Astrocyte of the spinal cord (primary cell): ENCODE results near the gene CSTPP1.

Source experiments
- DNase-seq: peaks from one replicate; pipeline ENCODE4 v3.0.0; 2011; ENCODE audit warnings: low read depth, low spot score
- H3K4me3 ChIP-seq: 2 replicates; pipeline ENCODE4 v1.5.1; 2011; ENCODE audit warnings: low read depth, mild to moderate bottlenecking, low read length, moderate library complexity
- CTCF ChIP-seq: IDR thresholded peaks from 2 replicates; pipeline ENCODE4 v1.5.1; 2012; ENCODE audit warnings: low read depth, mild to moderate bottlenecking, low read length, inconsistent platforms
- in situ Hi-C: cut with HindIII; loops from 2 replicates; pipeline ENCODE4 v1.10.0; 2017; ENCODE audit warnings: low sequenced_read_pairs

CSTPP1 gene

GRCh38 chr11:47044119-47044518 is 107.6 kb downstream of the CSTPP1 start:
- no peak overlapping the region for H3K4me3 ChIP-seq
- no peak for TF ChIP-seq CTCF
- DNase-seq: no peak
- in situ Hi-C loops: no loop called here

- in situ Hi-C loops: no loop called here
- no peak for DNase-seq
- no peak overlapping the region for H3K4me3 ChIP-seq
- no peak for TF ChIP-seq CTCF
Measured at GRCh38 chr11:47047972-47048371, 111.4 kb downstream of the CSTPP1 start.

DNA sequence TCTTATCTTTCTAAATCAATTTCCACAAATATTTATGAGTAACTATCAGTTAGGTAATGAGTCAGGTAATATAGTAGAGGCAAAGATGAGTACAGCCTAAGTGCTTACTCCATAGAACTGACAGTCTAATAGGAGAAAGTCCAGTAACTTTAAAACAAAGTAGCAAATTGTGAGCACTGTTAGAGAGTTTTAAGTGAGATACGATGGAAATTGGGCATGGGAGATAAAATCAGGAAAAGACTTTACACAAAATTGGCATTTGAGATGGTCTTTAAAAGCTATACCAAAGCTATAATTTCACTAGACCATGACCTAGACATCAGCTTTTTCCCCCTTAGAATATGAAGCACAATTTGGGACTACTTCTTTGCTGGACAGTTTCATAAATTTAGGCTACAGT is 113.7 kb downstream of the CSTPP1 start:
- no peak overlapping the region for H3K4me3 ChIP-seq
- no peak for TF ChIP-seq CTCF
- no peak for DNase-seq
- in situ Hi-C loops: no loop called here

DNA sequence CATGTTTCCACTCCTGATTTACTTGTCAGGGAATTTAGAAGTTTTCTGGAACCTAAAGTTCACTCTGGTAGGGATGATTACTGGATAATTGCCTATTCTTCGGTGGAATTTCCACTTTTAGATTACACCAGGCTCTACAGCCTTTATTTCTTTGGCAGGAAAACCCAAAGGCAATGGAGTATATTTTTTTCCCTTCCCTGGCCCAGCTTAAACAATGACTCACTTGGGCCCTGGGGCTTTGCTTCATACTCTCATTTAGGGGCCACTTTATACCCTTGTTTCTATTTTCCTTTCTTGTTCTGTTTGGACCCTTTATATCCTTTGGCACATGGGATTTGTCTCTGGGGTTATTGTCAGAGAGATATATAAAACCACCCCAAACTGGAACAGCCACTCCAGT is 114.7 kb downstream of the CSTPP1 start:
- no peak overlapping the region for H3K4me3 ChIP-seq
- peak; percentile 34 for DNase-seq
- in situ Hi-C loops: no loop called here
- no peak for TF ChIP-seq CTCF

GRCh38 chr11:47052165-47052564 is 115.6 kb downstream of the CSTPP1 start:
- in situ Hi-C loops: no loop called here
- DNase-seq: no peak
- TF ChIP-seq CTCF: no peak
- no peak overlapping the region for H3K4me3 ChIP-seq

DNA sequence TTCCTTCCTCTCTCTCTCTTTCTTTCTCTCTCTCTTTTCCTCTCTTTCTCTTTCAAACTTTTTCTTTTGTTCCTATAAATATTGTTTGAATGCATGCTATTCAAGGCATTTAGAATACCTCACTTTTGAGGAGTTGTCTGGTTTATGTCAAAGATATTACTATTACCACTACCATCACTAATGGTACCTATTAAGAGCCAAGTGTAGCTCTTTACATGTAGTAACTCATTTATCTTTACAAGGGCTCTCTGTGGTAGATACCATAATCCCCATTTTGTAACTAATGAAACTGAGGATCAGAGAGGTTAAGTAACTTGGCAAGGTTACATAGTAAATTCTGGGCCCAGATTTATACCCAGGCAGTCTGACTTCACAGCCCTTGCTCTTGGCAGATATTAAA is 116.0 kb downstream of the CSTPP1 start:
- DNase-seq: no peak
- TF ChIP-seq CTCF: no peak
- H3K4me3 ChIP-seq: no peak overlapping the region
- in situ Hi-C loops: no loop called here

- in situ Hi-C loops: no loop called here
- H3K4me3 ChIP-seq: no peak overlapping the region
- DNase-seq: no peak
Measured at GRCh38 chr11:47055534-47055933, 119.0 kb downstream of the CSTPP1 start.

More at GRCh38 chr11:47055534-47055933, 119.0 kb downstream of the CSTPP1 start:
- TF ChIP-seq CTCF: no peak
